ENCODE data around the gene SPATA16. TPM values are rescaled to one million over a fixed set of nuclear protein-coding genes. Genes with fewer than 3 reads are reported as not detected.

SPATA16 gene
- total RNA-seq, 4 donors from 2014 or later, result not detected

DNA sequence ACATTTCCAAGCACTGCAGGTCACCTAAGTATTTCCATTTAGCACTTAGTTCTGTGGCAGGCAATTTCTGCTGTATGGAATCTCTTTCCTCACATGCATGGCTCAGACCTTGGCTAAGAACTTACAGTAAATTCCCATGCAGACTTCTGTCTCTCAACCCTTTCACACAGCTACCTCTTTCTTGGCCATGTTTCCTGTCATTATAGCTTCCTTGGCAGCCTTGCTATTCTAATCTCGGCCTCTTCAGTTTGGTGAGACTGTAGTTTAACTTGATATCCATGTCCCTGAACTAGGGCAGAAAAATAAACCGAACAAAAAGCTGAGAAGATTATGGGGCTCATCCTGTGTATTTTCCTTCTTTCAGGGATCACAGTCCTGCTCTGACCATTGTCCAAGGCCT is 96.0 kb downstream of the SPATA16 start:
- DNase-seq, result no peak
- WGBS, 2 donors, result 64 to 68% methylated on average over 2 of the region's 2 CpGs
- TF ChIP-seq, protein P1, sequence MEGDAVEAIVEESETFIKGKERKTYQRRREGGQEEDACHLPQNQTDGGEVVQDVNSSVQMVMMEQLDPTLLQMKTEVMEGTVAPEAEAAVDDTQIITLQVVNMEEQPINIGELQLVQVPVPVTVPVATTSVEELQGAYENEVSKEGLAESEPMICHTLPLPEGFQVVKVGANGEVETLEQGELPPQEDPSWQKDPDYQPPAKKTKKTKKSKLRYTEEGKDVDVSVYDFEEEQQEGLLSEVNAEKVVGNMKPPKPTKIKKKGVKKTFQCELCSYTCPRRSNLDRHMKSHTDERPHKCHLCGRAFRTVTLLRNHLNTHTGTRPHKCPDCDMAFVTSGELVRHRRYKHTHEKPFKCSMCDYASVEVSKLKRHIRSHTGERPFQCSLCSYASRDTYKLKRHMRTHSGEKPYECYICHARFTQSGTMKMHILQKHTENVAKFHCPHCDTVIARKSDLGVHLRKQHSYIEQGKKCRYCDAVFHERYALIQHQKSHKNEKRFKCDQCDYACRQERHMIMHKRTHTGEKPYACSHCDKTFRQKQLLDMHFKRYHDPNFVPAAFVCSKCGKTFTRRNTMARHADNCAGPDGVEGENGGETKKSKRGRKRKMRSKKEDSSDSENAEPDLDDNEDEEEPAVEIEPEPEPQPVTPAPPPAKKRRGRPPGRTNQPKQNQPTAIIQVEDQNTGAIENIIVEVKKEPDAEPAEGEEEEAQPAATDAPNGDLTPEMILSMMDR (IDR thresholded peaks at IDR 0.05), result no peak
- TF ChIP-seq POLR2A (IDR thresholded peaks at IDR 0.05), result no peak
- Histone ChIP-seq H3K9me3 (no peaks in the 10 kb centered on the region), H3K4me1 (no peaks in the 10 kb centered on the region), H3K36me3 (no peaks in the 10 kb centered on the region), H3K27me3 (no peaks in the 10 kb centered on the region), H3K4me3 (replicated peaks in 1 of 3) (no peak overlapping the region), H3K27ac (no peak overlapping the region)
- intact Hi-C loops (cut with DNase I), result loop anchor here (10.0 kb wide), 1 partner anchor 210 kb away; no protein-coding TSS in a partner anchor

DNA sequence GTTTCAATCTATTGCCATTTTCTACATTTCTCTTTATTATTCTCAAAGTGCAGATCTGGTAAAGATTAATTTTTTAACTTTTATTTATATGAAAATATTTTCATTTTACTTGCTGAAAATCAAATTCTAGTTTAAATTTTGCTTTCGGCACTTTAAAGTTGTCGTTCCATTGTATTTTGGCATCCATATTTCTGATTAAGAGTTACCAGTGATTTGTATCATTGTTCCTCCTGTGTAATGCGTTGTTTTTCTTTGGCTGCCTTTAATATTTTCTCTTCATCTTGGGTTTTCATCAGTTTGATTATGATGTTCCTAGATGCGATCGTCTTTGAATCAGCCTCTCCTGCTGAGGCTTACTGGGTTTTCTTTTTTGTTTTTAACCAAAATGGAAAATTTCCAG is 97.3 kb downstream of the SPATA16 start:
- Histone ChIP-seq H3K36me3 (no peaks in the 10 kb centered on the region), H3K4me3 (replicated peaks in 1 of 3) (no peak overlapping the region), H3K27me3 (no peaks in the 10 kb centered on the region), H3K27ac (no peak overlapping the region), H3K4me1 (no peaks in the 10 kb centered on the region), H3K9me3 (no peaks in the 10 kb centered on the region)
- no peak for DNase-seq
- WGBS, 2 donors, result 97 to 98% methylated on average over 5 of the region's 5 CpGs
- TF ChIP-seq, protein P1 (IDR thresholded peaks at IDR 0.05), result no peak
- no peak for TF ChIP-seq POLR2A (IDR thresholded peaks at IDR 0.05)
- intact Hi-C loops (cut with DNase I), result loop anchor here (10.0 kb wide), 1 partner anchor 209 kb away; no protein-coding TSS in a partner anchor

DNA sequence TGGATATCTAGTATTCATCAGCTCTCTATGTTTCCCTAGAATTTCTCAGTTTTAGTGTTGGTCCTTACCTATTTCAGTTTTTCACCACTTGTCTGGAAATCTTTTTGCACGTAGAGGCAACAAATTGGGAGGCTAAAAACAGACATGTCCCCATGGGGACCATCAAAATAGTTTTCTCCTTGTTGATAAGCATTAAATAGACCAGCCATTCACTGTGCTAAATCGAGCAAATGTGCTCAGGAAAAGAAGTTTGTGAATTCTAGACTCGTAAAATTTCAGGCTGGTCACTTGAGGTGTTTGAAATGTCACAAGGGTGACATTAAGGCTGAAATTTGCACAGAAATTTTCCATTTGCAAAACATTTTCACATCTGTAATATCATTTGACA is 102.6 kb downstream of the SPATA16 start:
- no peaks in the 10 kb centered on the region for H3K9me3 ChIP-seq
- intact Hi-C loops (cut with DNase I), result no loop called here
- DNase-seq, result no peak
- no peak overlapping the region for H3K4me3 ChIP-seq (replicated peaks in 1 of 3)
- no peak for TF ChIP-seq POLR2A (IDR thresholded peaks at IDR 0.05)
- TF ChIP-seq, protein P1 (IDR thresholded peaks at IDR 0.05), result no peak
- H3K36me3 ChIP-seq, result no peaks in the 10 kb centered on the region
- no peaks in the 10 kb centered on the region for H3K4me1 ChIP-seq
- WGBS, 2 donors, result 80 to 81% methylated on average over 3 of the region's 3 CpGs
- no peaks in the 10 kb centered on the region for H3K27me3 ChIP-seq
- no peak overlapping the region for H3K27ac ChIP-seq

DNA sequence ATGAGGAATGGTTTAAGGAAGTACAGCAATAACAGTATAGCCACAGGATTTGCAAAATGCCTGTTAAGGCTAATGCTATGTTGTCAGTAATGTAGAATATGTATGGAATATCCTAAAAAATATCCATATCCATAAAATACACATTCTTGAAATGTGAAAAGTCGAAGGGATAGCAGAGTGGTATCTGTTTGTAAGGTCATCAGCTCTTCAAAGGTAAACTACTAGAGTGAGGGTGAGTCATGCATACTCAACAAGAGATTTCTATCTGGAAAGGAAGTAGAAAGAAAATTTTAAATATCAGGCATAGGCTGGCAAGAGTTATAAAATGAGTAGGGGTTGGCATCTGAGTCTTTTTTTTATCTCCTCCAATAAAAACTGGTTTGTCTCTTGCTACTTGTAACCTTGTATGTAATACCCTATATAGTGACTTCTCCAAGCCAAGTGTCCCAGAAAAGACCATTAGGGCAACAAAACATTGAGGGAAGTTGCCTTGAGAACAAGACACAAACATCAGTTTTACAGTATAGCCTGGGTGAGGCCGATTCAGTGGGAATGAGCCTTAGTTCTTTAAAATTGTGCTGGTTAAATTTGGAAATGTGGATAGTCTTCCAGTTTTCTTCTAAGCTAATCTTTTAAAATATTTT is 103.1 kb downstream of the SPATA16 start:
- Histone ChIP-seq H3K4me1 (no peaks in the 10 kb centered on the region), H3K27ac (no peak overlapping the region), H3K4me3 (replicated peaks in 1 of 3) (no peak overlapping the region), H3K27me3 (no peaks in the 10 kb centered on the region), H3K36me3 (no peaks in the 10 kb centered on the region), H3K9me3 (no peaks in the 10 kb centered on the region)
- intact Hi-C loops (cut with DNase I), result no loop called here
- WGBS, 2 donors, result 83 to 86% methylated on average over 2 of the region's 2 CpGs
- DNase-seq, result no peak
- TF ChIP-seq, protein P1 (IDR thresholded peaks at IDR 0.05), result no peak
- TF ChIP-seq POLR2A (IDR thresholded peaks at IDR 0.05), result no peak

DNA sequence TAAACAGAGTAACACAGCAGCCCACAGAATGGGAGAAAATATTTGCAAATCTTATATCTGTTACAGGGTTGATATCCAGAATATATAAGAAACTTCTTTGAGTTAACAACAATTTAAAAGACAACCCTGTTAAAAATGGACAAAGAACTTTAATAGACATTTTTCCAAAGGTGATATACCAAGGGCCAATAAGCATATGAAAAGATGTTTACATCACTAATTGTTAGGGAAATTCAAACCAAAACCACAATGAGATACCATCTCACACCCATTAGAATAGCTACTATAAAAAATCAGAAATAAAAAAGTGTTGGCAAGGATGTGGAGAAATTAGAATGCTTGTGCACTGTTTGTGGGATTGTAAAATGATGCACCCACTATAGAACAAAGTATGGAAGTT is 110.8 kb downstream of the SPATA16 start:
- Histone ChIP-seq H3K4me1 (no peaks in the 10 kb centered on the region), H3K27ac (no peak overlapping the region), H3K36me3 (no peaks in the 10 kb centered on the region), H3K4me3 (replicated peaks in 1 of 3) (no peak overlapping the region), H3K9me3 (no peaks in the 10 kb centered on the region), H3K27me3 (no peaks in the 10 kb centered on the region)
- DNase-seq, result no peak
- TF ChIP-seq POLR2A (IDR thresholded peaks at IDR 0.05), result no peak
- TF ChIP-seq, protein P1 (IDR thresholded peaks at IDR 0.05), result no peak
- intact Hi-C loops (cut with DNase I), result no loop called here

Measured in thyroid gland (tissue), 4 donors.